GM12878 (cell line): ENCODE data around the gene PIM2. TPM values are rescaled to one million over a fixed set of nuclear protein-coding genes. Genes with fewer than 3 reads are reported as not detected.

Experiments used
- ETV6 ChIP-seq, 2 experiments: fragments of 450-650 bp in 1 of 2; IDR thresholded peaks in 1 of 2; conservative IDR thresholded peaks in 1 of 2; 2 replicates each; pipeline ENCODE4 v1.6.1; 2014; ENCODE audit warnings: antibody characterized with exemption in 1 of 2, borderline replicate concordance in 1 of 2, low read depth in 1 of 2, mild to moderate bottlenecking in 1 of 2, moderate library complexity in 1 of 2
- FOS ChIP-seq: IDR thresholded peaks from 3 replicates; pipeline ENCODE4 v1.6.1; 2011; ENCODE audit warnings: borderline replicate concordance; ENCODE audit not compliant: insufficient read length; ENCODE audit errors: extremely low read depth
- JUNB ChIP-seq: IDR thresholded peaks from 2 replicates; pipeline ENCODE4 v1.6.1; 2016; ENCODE audit warnings: antibody characterized with exemption, mild to moderate bottlenecking
- NFIC ChIP-seq: IDR thresholded peaks from 2 replicates; pipeline ENCODE4 v1.6.1; 2012; ENCODE audit warnings: low read depth, mild to moderate bottlenecking, inconsistent platforms, low read length, moderate library complexity
- NKRF ChIP-seq: fragments of 450-650 bp; conservative IDR thresholded peaks from 2 replicates; pipeline ENCODE4 v1.6.1; 2017; ENCODE audit warnings: mild to moderate bottlenecking, moderate library complexity
- NR2C2 ChIP-seq: IDR thresholded peaks from 2 replicates; pipeline ENCODE4 v1.6.1; 2011; ENCODE audit warnings: borderline replicate concordance, low read depth; ENCODE audit not compliant: control insufficient read depth, insufficient read length
- NR2F1 ChIP-seq: fragments of 450-650 bp; conservative IDR thresholded peaks from 2 replicates; pipeline ENCODE4 v1.6.1; 2017; ENCODE audit warnings: mild to moderate bottlenecking
- PML ChIP-seq: IDR thresholded peaks from 2 replicates; pipeline ENCODE4 v1.6.1; 2012; ENCODE audit warnings: low read length, inconsistent platforms
- RELB ChIP-seq: fragments of 450-650 bp; IDR thresholded peaks from 2 replicates; pipeline ENCODE4 v1.6.1; 2017; ENCODE audit warnings: low read depth, mild to moderate bottlenecking, moderate library complexity
- SREBF2 ChIP-seq: IDR thresholded peaks from 2 replicates; pipeline ENCODE4 v1.6.1; 2012; ENCODE audit warnings: mild to moderate bottlenecking, low read length
- TAF1 ChIP-seq: IDR thresholded peaks from 2 replicates; pipeline ENCODE4 v1.6.1; 2011; ENCODE audit warnings: mild to moderate bottlenecking, low read depth, low read length, borderline replicate concordance
- YBX1 ChIP-seq: fragments of 450-650 bp; IDR thresholded peaks from 2 replicates; pipeline ENCODE4 v1.6.1; 2016; ENCODE audit warnings: antibody characterized with exemption
- polyA plus RNA-seq, 11 experiments: library from polyadenylated mRNA; depleted of rRNA in 4 of 11; unstranded in 6 of 11; stranded (reverse) in 5 of 11; fragments of >200 nt; fragmentation: Nextera tagmentation in 4 of 11; fragmentation: Illumina TruSeq in 1 of 11; extraction: Ambion mirVana in 4 of 11; extraction: Trizol in 1 of 11; gene quantifications; 1 replicate in 1 of 11; 2 replicates in 10 of 11; pipeline versions ENCODE4 v1.2.1 to v1.2.3, GENCODE V29; 2011 to 2016; ENCODE audit warnings: inconsistent platforms in 2 of 11, missing spikeins in 2 of 11, low read depth in 1 of 11
- total RNA-seq, 4 experiments: library from RNA; depleted of rRNA in 3 of 4; stranded (reverse); fragments of >200 nt in 3 of 4; fragmentation: Illumina TruSeq in 1 of 4; extraction: Trizol in 1 of 4; gene quantifications; 2 replicates each; pipeline versions ENCODE4 v1.2.1 to v1.2.3, GENCODE V29; 2013 to 2021

PIM2 gene
- total and polyA plus RNA-seq, 10 of the 15 experiments (the other 5 are each of a cell fraction or from before 2014, with no cell fraction given) = 19.2 to 96.8 (median 32.3) TPM

- TF ChIP-seq RELB (peak; percentile 99), NR2C2 (no peak), SREBF2 (no peak), TAF1 (0 out of 2 replicates have a peak, but pooled peaks have one; percentile 12), FOS (no peak), NFIC (peak; percentile 80), PML (0 out of 2 replicates have a peak, but pooled peaks have one; percentile 44), ETV6 (conservative IDR thresholded peaks at IDR 0.05 in 1 of 2, IDR thresholded peaks at IDR 0.05 in 1 of 2; ENCODE audit: borderline replicate concordance in 1 of 2, low read depth in 1 of 2) (no peak), YBX1 (no peak), NR2F1 (peak; percentile 89), JUNB (no peak), NKRF (0 out of 2 replicates have a peak, but pooled peaks have one; percentile 11)
Observed at GRCh38 chrX:48938721-48939425, 20.0 kb upstream of the PIM2 start (continued).
